NCI-H2196 treated with DMSO at 0.1 percent for 48 hours (cell line): ENCODE measurements around the gene BMAL2.
A peak's percentile ranks its signal among the peaks of the same experiment; 100 is the strongest.

ENCODE experiments used
- DNase-seq: peaks from one replicate; lab custom pipeline; 2025; ENCODE audit not compliant: unreplicated experiment; lab: John Stamatoyannopoulos, UW

BMAL2 gene

DNA sequence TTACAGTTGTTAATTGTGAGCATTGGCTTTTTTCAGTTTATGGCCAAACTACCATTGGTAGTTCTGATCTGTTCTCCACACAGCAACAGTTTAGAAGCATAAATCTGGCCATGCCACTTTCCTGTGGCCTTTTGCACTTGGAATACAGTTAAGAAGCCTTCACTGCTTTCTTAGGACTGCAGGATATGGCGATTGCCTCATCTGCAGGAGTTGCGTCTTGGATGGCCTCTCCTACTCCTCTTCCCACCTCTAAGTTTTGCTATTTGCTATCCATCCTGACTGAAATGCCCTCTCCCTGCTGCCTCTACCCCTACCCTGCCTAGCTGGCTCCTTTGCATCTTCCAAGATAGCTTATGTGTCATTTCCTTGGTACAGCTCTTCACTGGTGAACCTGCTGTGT lies 12.8 kb upstream of the BMAL2 start:
- no peak for DNase-seq

DNA sequence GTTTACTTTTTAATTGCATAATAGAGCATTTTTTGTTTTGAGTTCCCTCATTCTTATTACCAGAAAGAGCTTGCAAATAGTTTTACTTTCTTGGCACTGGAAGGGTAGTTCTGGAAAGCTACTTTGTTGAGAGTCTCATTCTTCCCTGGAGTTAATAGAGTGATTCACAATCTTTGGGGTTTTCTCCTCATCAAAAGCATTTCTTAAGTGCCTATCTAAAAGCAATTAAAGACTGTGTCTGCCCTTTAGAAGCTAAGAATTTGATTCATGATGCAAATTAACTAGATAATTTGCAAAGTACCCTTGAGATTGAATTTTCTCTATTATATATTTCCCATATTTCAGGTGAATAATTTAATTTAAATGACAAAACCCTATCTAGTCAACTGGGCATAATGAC lies 8.1 kb upstream of the BMAL2 start:
- no peak for DNase-seq

DNA sequence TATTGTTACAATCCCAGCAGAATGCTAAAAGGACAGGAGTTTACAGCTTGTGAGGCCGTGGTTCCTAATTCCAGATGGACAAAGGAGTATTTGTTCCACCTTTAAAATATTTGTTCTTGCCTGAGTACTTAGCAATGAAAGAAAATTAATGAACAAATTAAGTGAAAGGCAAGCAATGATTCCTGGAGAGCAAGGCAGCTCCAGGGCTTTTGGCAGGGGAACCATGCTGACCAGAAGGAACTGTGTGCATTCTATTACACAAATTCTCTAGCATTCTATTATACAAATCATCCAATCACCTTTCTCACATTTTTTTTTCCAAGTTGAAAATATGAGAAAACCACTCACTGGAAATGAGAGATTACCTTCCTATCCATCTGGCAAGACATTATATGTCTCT lies 1.8 kb upstream of the BMAL2 start:
- DNase-seq: no peak

DNA sequence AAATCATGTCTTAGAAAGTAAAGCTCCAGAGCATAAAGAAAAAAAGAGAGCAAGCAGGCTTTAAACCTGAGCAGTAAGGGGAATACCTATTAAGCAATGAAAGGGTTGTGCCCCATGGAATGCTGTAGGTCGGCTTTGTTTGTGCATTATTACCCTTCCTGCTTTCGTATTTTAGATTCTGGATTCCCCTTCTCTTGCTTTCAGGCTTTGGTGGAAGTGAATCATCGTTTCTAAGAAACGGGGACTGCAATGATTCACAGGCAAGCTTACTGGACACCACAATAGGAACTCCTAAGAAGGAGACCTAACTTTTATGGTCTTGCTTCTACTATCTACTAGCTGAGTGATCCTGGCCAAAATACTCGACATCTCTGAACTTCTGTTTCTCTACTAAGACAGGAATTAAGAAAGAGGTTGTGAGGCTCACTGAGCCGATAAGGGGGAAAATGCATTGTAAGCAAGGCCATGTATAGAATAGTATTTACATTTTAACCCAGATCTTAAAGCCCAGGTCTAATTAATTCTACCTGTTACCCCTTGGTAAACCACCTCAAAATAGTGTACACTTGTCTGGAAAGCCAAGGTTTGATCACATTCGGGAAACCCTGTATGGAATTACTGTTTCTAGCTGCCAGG lies 1.2 kb upstream of the BMAL2 start:
- no peak for DNase-seq

DNA sequence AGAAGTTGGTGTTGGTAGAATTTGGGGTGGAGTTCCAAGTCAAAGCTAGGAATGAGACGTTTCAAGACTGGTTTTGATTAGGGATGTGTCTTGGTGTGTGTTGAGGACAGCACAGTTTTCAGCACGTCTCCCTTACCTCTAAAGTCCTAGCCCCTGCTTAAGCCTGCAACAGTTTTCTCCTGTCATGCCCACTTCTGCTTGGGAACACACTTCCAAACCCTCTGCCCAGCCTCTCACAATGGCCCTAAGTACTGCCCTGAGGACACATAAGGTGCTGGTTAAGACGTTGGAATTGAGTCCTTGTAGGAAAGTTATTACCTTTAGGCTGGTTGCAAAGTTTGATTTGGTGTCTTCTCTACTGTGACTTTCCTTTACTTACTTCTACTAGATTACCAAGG lies 710 bp upstream of the BMAL2 start:
- DNase-seq: no peak

DNA sequence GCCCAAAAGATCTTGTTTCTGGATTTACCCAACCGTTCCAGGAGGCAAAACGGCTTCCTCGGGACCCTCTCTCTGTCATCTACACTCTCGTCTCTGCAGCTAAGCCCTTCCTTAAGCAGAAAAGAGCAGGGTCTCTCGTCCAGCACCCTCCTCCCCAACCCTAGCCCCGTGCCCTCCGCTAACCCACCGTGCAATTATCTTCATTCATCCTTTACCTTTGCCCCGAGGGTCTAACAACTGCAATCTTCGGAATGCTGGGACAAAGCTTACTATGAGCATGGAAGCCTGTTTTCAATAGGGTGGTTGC lies 276 bp upstream of the BMAL2 start:
- DNase-seq: no peak

DNA sequence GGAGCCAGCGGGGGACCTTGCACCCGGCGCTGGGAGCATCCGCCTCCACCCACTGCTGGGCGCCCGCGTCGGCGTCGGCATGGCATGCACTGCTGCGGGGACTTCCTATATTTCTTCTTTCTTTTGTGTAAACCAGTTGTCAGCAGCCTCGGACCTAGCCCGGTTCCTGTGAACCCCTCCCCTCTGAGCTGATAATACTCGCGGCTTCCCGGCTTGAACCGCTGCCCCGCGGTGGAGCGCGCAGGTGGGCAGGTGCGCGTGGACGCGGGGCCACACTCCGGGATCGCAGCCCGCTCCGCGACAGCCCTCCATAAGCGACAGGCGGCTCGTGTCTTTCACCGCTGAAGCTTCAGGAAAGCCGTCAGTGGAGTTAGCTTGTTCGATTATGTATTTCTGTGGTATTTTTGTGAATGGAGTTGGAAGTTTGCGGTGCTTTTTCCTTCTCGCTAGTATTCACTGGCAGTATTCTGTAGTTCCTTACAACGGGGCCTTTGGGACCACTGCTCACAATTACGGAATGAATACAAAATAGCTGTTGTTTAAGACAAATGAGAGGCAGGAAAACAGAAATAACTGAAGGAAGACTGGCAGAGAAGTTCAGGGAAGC lies 870 bp downstream of the BMAL2 start:
- DNase-seq: peak; percentile 36

DNA sequence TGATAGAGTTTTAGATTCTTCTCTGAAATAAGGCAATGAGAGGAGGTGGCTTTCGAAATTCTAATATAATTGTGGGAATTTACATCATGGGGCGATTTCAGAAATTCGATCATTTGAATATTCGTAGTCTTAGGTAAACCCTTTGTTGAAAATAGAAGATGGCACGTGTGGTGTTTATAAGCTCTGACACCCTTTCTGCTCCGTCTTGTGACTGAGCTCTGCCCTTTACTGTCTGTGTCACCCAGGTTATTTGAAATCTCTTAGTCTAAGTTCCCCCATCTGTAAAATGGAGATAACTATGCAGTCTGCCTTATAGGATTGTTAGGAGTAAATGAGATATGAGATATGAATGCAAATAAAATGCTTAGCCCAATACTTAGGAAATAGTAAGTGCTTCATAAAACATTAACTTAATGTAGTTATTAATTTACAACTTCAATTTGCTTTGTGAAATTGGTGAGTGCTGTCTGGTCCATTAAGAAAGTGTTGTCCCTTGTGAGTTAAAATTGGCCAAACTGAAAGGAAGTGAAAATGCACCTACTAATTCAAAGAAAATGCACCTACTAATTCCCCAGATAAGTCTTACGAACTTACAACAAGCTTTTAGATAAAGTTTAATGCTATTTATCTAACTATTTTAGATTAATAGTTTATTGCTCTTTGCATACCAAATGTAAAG lies 1.5 kb downstream of the BMAL2 start:
- no peak for DNase-seq

DNA sequence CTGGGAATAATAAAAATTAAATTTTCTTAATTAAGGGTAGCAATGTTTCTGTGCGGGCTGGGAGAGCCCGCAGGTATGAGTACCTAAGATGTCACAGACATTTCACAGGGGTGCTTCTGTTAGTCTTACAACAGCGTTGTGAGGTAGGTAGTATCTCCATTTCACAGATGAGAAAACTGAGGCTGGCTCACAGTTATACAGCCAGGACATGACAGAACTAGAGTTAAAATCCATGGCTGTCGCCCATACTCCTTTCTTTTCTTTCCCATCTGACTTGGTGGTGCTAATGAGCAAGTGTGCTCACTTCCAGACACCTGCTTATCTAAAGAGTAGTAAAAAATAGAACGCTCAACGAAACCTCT lies 2.1 kb downstream of the BMAL2 start:
- no peak for DNase-seq

DNA sequence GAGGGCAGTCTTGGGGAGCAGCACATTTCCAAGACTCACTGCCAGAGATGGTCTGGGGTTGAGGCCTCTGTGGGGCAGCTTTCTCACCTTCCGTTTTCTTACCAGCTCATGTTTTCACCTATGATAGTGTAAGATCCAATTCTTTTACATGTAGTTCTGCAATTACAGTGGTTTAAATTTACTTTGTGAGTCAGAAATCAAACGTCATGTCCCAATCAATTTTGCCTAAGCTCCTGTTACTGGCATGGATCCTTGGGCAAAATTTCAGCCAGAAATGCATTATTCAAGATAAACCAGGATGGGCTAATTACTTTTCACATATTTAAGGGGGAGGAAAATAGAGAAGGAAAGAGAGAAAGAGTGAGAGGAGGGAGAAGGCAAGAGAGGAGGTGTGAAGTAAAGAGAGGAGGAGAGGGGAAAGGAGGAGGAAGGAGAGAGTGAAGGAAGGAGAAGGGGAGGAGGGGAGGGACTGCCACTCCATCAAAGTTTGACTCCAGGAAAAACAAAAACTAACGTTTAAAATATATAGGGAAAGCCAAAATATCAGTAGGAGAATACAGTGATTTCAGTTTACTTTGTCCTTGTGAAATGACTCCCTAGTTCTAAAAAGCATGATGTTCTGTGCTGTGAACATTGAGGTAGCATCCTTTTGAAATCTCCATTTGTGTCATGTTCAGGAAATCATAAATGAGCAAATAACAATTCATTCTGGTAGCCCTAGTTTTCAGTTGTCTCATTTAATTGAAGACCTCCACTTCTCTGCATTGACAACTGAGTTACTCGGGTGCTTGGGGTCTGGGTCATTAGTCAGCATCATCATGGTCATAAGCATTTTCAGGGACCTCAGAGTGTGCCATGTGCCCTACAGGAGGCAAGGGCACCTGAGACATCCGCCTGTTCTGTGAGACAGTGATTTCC lies 3.0 kb downstream of the BMAL2 start:
- DNase-seq: no peak

DNA sequence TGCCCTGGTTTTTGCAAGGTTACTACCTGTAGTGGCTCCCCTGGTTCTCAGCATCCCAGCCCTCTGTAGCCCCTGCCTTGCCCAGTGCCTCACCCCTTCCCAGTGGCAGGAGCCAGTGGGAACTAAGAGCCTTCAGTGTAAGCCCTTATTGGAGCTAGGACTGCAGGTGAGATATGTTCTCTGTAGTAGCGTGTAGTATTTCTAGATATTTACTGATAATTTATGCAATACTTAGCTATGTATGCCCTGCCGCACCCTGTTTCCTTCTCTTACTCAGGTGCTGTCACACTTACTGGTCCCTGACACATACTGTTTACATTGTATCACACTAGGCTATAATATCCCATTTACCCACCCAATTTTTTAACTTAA lies 3.6 kb downstream of the BMAL2 start:
- no peak for DNase-seq

DNA sequence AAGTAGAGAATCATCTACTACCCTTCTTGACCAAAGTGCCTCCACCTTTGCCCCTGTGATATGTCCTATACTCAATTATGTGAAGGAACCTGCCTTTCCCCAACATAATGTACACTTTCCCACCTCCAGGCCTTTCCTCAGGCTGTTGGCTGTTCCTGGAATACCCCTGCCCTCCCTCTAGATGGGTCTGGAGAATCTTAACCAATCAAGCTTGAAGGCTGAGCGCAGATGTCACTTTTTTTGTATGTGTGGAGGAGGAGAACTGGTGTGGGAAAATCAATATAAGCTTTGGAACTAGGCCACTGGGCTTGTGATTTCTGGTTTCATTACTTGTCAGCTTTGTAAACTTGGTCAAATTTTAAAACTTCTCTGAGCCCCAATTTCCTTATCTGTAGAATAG lies 4.7 kb downstream of the BMAL2 start:
- DNase-seq: no peak

DNA sequence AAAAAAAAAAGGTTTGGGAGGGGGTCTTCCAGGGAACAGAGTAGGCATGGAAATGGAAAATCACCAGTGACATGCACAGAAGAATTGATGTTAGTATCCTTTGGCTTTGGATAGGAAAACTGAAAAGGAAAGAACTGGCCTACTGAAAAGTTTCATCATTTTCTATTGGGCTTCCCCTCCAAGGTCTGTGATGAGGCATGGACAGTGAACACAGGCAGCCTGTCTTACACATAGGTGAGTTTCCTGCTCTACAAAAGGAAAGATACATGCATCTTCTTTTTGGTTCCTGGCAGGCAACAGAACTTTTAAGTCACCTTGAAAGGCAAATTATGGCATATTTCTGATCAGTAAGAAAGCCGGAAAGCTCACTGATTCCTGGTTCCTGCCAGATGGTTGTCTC lies 5.8 kb downstream of the BMAL2 start:
- no peak for DNase-seq

DNA sequence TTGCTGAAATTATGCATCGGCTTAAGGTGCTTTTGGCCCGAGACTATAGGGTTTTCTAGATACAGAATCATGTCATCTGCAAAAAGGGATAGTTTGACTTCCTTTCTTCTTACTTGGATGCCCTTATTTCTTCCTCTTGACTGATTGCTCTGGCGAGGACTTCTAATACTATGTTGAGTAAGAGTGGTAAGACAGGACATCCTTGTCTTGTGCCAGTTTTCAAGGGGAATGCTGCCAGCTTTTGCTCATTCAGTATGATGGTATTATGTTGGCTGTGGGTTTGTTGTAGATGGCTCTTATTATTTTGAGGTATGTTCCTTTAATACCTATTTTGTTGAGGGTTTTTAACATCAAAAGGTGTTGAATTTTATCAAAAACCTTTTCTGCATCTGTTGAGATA lies 8.3 kb downstream of the BMAL2 start:
- DNase-seq: no peak

DNA sequence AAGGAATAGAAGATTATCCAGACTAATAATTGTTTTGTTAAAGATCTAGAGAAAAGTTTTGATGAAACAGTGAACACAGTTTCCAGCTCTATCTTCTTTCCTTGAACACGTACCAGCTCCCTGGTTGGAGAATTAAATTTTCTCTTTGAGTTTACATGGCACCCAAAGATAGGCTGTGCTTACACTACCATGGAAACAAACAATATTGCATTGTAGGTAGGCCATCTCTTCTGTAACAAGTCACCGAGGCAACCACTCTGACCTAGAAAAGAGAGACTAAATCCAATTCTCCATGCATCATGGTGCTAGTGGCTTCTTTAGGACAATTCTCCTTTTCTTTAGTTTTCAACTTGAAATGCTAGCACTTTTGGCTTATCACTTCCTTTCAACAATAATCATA lies 9.9 kb downstream of the BMAL2 start:
- no peak for DNase-seq

DNA sequence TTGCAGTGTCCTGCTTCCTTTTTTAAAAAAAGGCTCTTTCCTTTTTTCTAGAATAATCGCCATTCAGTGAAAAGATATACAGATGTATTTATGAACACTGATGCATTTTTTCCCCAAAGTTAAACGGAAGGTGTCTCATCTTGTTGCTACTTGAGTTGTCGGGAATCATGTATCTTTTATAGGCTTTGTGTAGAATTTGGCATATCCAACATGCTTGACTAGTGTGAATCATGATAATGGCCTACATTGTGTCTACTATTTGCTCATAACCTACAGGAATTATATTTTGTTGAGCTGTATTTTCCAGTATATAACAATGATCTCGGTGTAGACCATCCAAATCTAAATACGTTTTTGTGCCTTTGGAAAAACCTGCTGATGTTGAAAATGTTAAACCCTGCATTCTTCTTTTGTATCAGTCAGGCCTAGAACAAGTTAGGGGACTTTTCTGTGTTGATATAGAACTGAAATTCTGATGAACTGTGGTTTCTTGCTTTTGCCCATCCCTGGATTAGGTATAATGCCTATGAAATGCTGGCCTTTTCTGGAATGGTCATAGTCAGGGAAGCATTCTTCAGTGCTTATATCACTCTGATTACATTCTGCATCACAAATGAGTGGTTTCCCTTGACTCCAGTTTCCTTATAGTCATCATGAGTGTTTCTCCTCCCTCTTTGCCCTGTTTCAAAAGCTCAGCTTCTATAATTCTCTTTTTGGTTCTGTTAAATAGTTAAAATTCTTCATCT lies 10.8 kb downstream of the BMAL2 start:
- DNase-seq: no peak

DNA sequence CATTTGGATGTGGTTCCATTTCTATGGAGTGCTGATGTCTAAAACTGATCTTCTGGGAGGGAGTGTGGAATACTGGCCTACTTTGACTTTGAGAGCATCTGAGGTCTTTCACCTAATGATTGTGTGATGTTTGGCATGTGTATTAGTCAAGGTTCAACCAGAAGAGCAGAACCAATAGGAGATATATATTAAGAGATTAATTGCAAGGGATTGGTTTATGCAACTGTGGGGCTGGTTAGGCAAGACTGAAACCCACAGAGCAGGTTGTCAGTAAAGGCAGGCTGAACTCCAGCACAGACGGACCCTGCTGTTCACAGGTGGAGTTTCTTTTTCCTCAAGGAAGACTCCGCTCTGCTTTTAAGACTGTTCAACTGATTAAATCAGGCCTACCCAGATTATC lies 11.6 kb downstream of the BMAL2 start:
- DNase-seq: no peak

DNA sequence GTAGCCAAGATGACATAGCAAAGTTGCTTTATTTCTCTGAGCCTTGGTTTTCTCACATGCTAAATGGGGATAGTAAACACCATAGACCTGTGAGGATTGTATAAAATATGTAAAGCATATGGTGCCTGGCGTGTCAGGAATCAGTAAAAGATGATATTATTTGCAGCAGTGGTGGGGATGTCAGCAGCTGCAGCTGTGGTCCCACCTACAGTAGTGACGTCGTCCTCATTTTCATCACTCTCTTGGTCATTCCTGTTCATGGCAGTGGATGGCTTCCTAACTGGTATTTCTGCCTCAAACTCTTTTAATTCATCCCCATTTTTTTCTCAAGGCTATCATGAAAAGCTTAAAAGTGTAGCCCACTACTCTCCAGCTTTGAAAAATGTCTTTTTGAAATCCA lies 12.1 kb downstream of the BMAL2 start:
- DNase-seq: no peak

DNA sequence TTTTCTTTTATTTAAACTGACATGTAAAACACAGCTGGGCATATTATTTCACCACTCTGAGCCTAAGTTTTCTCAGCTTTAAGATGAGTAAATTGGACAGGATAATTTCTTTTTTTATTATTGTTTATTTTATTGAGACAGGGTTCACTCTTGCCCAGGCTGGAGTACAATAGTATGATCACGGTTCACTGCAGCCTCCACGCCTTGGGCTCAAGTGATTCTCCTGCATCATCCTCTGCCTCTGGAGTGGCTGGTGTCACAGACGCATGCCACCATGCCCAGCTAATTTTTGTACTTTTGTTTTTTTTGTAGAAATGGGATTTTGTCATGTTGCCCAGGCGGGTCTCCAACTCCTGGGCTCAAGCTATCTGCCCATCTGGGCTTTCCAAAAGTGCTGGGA lies 12.7 kb downstream of the BMAL2 start:
- no peak for DNase-seq

DNA sequence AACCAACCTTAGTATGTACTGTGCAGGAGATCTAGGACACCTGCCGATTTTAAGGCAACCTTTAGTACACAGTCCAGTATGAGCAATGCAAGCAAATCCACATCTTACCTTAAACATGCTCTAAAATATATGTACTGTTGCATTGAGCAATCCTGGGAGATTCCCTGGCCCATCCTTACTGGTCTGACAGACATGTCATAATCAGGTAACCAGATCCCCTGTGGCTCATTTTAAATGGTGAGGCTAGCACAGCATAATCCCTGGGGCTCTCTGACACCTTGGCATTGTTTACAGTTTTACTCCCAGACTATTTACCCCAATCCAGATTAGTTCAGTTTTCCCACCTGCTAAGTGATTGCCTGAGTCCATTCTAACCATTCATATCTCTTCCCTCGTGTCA lies 15.1 kb downstream of the BMAL2 start:
- DNase-seq: no peak

DNA sequence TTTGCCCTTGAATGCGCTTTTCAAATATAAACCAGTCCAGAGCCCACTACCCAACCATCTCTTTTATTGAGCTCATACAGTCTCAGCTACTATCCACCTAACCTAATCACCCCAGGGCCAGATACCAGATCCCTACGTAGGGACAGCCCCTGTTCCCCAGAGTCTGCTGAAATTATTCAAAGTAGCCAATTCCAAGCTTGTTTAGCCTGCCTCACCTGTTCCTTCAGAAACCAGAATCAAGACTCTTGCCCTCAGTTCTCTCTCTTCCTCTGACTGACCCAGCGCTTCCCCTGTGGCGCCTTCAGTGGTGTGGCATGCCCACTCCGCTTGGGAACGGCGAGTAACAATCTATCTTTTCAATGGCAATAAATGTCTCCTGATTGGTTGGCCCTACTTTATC lies 18.8 kb downstream of the BMAL2 start:
- no peak for DNase-seq
